ENCODE results near the gene CREB5.

The CREB5 gene

DNA sequence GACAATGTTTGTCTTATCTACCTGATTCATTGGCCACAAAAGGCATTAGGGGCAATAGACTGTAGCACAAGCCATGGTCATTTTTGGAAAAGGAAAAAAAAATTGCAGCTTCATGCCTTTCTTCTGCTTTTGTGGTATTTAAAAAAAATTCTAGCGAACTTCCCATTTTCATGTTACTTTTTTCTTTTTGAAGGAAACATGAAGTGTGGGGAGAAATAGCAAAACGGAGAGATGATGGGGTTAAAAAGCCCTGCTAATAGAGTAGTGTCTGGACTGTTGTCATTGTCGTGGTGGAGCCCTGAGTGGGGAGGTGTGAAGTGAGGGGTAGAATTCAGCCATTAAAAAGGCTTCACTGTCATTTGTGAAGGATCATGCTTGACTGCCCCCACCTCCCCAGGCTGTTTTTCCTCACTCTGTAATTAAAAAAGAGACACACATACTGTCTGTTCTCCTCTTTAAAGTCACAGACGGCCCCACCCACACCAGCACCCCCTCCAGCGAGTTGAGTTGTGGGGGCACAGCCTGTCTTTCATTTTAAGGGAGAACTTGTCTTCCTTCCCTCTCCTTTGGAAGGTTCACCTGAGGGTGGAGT lies 272.4 kb downstream of the CREB5 start:
- no peak for DNase-seq (ENCODE audit: low read depth)

DNA sequence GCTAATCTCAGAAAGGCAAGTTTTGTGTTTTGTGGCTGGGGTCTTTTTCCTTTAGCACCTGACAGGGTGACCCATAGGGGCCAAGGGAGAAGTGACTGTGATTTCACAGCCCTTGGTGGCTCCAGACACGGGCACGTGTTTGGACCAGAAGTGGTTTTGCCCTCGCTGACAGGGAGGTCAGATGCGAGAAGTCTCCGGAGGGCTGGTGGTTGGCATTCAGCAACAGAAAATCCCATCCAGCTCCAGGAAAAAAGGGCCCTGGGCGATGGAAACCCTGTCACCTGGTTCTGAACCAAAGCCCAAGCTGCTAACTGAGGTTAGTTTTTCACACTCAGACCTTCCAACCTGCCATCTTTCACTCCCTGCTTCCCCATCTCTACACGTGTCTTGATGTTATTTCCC lies 272.9 kb downstream of the CREB5 start:
- DNase-seq (ENCODE audit: low read depth) = no peak

DNA sequence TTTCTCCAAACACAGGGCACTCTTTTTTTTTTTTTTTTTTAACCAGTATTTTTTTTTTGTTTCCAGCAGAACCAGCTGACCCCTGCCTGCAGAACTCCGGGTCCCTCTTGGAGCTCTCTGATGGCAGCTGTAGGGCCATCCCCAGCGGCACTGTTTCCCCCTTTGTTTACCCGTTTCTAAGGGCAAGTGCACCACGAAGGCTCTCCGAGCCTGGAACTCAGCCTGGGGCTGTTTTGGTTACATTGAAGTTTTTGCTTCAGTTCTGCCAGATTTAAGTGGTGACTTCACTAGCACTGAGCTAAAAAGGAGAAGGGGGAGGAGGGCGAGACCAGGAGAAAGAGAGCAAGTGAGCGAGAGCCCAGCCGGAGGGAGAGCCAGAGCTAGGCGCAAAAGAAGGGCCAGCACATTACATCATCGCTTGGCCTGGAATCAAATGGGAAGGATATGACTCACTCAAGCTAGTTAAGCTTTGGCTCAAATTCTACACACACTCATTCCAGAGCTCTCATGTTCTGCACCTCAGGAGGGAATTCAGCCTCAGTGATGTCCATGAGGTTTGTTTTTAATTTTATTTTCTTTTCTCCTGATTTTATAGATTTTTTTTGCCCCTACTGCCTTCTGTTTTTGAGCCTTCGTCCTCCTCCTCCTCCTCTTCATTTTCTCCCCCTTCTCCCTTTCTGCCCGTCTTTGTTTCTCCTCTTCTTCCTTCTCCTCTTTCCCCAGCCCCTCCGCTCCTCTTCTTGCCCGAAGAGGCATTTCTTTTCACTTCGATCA lies 273.5 kb downstream of the CREB5 start:
- no peak for DNase-seq (ENCODE audit: low read depth)

DNA sequence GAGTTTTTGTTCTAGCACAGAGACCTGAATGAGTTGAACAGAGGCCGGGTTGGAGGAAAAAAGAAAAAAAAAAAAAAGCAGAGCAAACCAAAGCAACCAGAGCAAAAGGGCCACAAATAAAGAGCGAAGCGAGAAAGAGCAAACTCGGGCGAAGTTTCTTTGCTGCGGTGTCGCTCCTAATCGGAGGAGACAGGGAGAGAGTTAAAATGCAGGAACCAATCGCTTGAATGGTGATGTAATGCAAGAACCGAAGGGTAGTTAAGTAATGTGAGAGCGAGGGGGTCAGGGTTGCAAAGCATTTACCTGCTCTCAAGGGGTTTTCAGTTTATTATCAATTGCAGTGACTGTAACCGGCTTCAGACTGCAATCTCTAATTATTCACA lies 274.1 kb downstream of the CREB5 start:
- DNase-seq (ENCODE audit: low read depth) = no peak

DNA sequence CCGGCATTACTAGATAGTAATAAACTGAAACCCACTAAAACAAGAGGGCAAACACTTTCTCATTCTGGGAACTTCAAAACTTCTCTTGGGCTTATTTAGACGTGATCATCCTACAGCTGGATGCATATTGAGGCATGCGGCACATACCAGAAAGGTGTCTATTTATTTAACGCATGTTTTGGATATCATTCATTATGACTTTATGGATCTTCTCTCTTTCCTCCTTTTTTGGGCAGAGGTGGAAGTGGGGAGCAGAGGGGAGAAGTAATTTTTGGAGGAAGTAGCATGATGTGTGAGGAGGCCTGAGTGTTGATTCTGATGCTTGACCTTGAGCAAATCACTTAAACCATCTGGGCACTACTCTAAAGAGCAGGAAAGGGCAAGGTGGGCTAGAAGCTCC lies 275.2 kb downstream of the CREB5 start:
- no peak for DNase-seq (ENCODE audit: low read depth)

- DNase-seq (ENCODE audit: low read depth) = no peak
Observed at GRCh38 chr7:28688174-28688573, 275.9 kb downstream of the CREB5 start.

- DNase-seq (ENCODE audit: low read depth) = no peak
Observed at GRCh38 chr7:28688651-28689050, 276.3 kb downstream of the CREB5 start.

DNA sequence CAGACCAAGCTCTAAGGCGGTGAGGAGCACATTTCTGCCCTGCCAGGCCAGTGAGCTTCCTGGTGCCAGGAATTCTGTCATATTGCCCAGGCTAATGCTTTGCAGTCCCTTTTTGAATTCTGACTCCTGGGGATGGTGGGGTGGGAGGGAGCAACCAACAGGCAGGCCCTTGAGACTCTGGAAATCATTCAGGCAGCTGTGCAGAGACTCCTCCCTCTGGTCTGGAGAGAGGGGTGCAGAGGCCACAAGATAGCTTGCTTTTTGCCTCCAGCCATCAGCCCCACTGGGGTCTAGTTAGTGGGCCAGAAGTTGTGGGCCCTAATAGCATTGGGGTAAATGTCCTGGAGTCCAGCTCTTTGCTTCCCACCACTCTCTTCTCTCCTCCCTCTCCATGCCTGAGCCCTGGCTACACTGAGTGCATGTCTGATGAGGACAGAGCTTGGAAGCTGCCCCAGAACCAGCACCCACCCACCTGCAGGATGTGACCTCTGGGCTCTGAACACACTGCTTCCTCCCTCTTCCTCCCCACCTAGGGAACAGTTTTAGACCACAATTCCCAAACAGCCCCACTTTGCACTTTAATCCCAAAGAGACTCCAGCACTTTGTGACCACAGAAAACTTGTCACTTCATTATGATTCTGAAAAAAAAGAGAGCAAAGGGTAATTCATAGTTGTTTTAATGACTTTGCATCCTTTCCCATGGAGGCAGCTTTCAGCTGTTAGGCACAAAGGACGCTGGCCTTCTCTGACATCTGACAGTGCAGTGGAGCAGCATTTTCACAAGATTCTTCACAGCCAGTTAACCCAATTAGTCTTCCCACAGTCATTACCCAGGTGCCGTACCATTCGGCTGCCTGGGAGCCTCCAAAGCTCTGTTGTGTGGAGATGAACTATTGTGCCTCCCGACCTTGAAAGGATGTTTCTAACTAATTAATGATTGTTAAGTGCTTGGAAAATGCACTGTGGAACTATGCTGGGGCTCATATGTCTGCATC lies 283.3 kb downstream of the CREB5 start:
- DNase-seq (ENCODE audit: low read depth) = no peak

DNA sequence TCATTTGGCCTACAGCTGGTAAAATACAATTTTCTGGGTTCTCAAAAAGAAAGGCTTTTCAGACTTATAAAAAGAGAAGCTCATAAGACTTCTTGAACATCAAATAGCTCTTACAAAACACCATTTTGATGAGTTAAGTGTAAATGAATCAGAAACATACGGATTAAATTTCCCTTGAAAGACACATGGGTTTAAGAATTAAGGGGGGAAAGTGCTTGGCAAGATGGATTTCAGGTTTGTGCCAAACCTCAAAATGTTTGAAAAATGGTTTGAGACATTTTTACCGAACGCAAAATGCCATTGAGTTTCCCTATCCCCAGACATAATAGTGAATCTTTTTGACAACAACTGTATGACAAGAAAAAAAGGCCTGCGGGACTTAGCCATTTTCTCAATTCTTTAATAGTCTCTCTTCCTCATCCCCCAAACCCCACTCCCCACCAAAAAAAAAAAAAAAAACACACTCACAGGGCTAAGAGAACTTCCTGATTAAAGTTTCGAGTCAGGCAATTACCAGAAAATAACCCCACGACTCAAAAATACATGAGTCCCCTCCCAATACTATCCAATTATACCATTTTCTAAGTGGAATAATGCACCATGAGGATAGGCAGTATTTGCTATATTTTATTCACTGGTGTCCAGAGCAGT lies 285.7 kb downstream of the CREB5 start:
- DNase-seq (ENCODE audit: low read depth) = no peak

DNA sequence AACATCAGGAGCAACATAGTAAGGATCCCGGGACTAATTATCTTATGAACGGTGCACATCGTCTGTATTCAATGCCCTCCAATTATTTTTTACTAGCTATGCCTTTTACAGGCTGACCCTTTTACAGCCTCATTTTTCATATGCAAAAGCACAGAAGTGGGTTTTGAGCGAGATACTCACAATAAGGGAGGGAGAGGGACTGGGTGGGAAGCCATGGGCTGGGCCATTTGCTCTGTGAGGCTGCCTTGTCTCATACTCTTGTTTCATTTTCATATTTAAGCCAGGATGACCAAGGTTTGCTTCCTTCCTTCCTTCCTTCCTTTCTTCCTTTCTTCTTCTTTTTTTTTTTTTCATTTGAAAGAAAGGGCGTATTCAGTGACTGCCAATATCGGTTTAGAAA lies 286.5 kb downstream of the CREB5 start:
- DNase-seq (ENCODE audit: low read depth) = no peak

DNA sequence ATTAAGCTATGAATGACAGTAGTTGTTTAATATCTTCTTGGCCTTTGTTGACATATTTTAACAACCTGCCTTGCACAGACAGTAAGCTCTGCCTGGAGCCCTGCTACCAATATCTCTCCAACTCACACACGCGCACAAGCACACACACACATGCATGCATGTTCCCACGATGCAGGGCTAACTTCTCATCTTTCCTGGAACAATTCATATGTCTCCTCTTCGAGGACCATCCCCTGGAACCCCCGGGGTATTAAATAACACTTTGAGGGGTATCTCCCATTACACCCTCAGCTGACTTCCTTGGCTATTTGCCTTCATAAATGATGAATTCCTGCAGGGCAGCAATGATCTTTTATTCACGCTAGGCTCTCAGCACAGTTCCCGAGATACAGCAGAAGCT lies 287.8 kb downstream of the CREB5 start:
- DNase-seq (ENCODE audit: low read depth) = no peak

GRCh38 chr7:28700790-28701203 lies 288.5 kb downstream of the CREB5 start:
- no peak for DNase-seq (ENCODE audit: low read depth)

GRCh38 chr7:28701731-28702130 lies 289.4 kb downstream of the CREB5 start:
- no peak for DNase-seq (ENCODE audit: low read depth)

DNA sequence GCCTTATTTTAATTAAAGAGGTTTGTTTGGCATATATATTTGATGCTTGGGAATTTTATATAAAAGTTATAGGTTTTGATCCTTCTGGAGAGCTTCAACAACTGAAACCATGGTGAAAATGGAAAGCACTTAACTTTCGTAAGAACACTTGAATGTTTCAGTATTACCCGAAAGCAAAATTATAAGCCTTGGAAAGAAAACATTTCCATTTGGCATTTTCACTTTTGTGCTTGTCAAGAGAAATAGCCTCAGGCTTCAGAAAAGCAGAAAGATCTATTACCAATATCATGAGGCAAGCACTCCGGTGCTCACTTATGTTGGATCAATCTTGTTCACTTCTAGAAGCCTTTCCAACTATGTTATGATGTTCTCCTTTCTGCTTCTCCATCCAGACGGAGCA lies 289.9 kb downstream of the CREB5 start:
- DNase-seq (ENCODE audit: low read depth) = no peak

DNA sequence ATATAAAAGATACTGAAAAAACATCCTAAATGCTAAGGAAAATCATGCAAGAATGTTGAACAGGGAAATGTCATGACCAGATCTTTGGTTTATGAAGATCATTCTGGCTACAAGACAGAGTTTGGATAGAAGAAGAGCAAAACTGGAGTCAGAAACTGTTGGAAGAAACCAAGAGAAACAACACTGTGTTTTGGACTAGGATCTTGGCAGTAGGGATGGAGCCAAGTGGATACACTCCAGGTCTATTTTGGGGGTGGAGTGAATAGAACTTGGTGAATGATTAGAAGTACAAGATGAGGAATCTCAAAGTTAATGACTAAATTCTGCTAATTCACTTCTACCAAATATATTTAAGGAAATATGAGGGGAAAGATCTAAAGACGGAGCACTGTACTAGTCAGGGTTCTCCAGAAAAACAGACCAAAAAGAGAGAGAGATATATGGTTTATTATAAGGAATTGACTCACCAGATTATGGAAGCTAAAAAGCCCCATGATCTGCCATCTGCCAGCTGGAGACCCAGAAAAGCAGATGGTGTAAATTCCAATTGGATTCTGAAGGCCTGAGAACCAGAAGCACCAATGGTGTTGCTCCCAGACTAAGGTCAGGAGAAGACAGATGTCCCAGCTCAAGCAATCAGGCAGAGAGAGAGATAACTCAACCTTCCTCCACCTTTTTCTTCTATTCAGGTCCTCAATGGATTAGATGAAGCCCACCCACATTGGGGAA lies 290.9 kb downstream of the CREB5 start:
- DNase-seq (ENCODE audit: low read depth) = no peak

- no peak for DNase-seq (ENCODE audit: low read depth)
Observed at GRCh38 chr7:28704706-28705105, 292.4 kb downstream of the CREB5 start.

DNA sequence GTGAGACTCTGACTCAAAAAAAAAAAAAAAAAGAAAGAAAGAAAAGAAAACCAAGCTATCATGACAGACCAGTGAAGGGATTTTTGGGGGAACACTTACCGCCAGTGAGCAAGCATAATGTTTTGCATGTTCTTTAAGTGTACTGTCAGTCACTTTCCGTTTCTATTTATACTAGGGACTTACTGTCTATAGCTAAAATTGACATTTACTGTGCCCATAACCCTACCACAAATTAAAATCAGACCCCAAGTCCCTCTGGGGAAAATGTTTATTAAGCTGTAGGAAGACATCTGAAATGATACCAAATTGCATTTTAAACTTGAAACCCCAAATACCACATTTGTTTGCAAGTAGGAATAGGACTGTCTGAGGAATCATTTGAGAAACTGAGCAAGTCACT lies 293.0 kb downstream of the CREB5 start:
- DNase-seq (ENCODE audit: low read depth) = no peak

GRCh38 chr7:28706584-28706983 lies 294.3 kb downstream of the CREB5 start:
- DNase-seq (ENCODE audit: low read depth) = no peak

- no peak for DNase-seq (ENCODE audit: low read depth)
Observed at GRCh38 chr7:28707291-28707690, 295.0 kb downstream of the CREB5 start.

DNA sequence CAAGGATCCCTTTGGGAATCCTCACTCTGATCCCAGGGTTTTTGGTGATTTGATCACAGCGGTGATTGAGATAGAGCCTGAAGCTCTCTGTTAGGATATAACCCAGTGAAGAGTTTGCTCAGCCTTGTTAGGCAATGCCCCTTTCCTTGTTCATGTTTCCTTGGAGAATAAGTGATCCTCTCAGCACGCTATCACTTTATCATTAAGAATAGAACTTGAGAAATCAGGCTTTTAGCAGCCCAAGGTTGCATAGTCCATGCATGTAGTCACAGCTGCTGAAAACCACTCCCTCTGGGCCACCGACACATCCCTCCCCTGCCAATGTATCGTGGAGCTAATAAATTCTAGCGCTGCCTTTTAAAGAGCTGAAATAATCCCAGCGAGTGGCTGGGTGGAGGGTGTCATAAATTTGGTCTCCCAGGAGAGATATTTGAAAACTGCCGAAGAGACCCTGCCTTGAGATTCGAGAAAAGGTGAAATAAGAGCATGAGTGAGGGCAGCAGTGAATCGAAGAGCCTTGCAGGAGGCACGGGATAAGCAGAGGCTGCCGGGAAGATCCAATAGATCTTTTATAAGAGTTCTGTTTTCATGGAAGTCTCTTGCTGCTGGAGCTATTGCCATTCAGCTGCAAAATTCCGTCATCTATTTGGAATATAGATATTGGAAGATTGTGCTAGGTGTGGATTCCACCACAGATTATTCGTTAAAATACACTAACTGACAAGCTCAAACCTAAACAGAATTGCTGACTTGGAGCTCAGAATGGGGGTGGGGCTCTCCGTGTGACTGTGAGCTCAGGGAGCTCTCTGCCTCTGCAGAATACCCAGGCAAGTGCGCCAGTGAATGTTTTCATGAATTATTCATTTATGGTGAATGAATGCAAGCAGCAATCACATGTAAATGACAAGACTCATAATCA lies 296.0 kb downstream of the CREB5 start:
- no peak for DNase-seq (ENCODE audit: low read depth)

- no peak for DNase-seq (ENCODE audit: low read depth)
Observed at GRCh38 chr7:28709748-28710147, 297.4 kb downstream of the CREB5 start.
